Rectal smooth muscle tissue (tissue), 1 donor: Measurements from ENCODE around the gene CCDC12.

Experiments used
- H3K27ac ChIP-seq: one replicate; pipeline ENCODE4 v1.7.0; 2013; ENCODE audit warnings: low read depth, low read length, inconsistent platforms
- H3K27me3 ChIP-seq: one replicate; pipeline ENCODE4 v1.7.0; 2013; ENCODE audit warnings: low read length; ENCODE audit not compliant: control insufficient read depth, insufficient read depth
- H3K36me3 ChIP-seq: one replicate; pipeline ENCODE4 v1.7.0; 2013; ENCODE audit warnings: low read length; ENCODE audit not compliant: control insufficient read depth, insufficient read depth
- H3K4me1 ChIP-seq: one replicate; pipeline ENCODE4 v1.7.0; 2013; ENCODE audit warnings: low read length; ENCODE audit not compliant: control insufficient read depth, insufficient read depth
- H3K4me3 ChIP-seq: one replicate; pipeline ENCODE4 v1.7.0; 2013; ENCODE audit warnings: low read length
- H3K9ac ChIP-seq: one replicate; pipeline ENCODE4 v1.7.0; 2013; ENCODE audit warnings: low read length

Gene CCDC12

GRCh38 chr3:46895761-46896160 is 80.8 kb downstream of the CCDC12 start:
- H3K4me3 ChIP-seq, result no peak overlapping the region
- no peak overlapping the region for H3K9ac ChIP-seq
- no peaks in the 10 kb centered on the region for H3K36me3 ChIP-seq

GRCh38 chr3:46895204-46895660 is 81.3 kb downstream of the CCDC12 start:
- Histone ChIP-seq H3K27me3 (peaks cover 7% of the 10 kb centered on the region), H3K27ac (no peak overlapping the region)

More at GRCh38 chr3:46895761-46896160, 80.8 kb downstream of the CCDC12 start:
- peaks cover 3% of the 10 kb centered on the region for H3K4me1 ChIP-seq
- H3K27me3 ChIP-seq, result peaks cover 7% of the 10 kb centered on the region
- H3K27ac ChIP-seq, result no peak overlapping the region

GRCh38 chr3:46894256-46894655 is 82.3 kb downstream of the CCDC12 start:
- Histone ChIP-seq H3K27ac (no peak overlapping the region), H3K27me3 (peaks cover 4% of the 10 kb centered on the region), H3K36me3 (no peaks in the 10 kb centered on the region), H3K9ac (no peak overlapping the region), H3K4me3 (no peak overlapping the region), H3K4me1 (peaks cover 3% of the 10 kb centered on the region)

More at GRCh38 chr3:46895204-46895660, 81.3 kb downstream of the CCDC12 start:
- Histone ChIP-seq H3K4me1 (peaks cover 3% of the 10 kb centered on the region), H3K4me3 (no peak overlapping the region), H3K9ac (no peak overlapping the region), H3K36me3 (no peaks in the 10 kb centered on the region)

- Histone ChIP-seq H3K4me1 (peaks cover 3% of the 10 kb centered on the region), H3K9ac (no peak overlapping the region), H3K36me3 (no peaks in the 10 kb centered on the region), H3K4me3 (no peak overlapping the region), H3K27ac (no peak overlapping the region), H3K27me3 (peaks cover 4% of the 10 kb centered on the region)
Observed at GRCh38 chr3:46893763-46894162, 82.8 kb downstream of the CCDC12 start.

GRCh38 chr3:46893146-46893748 is 83.3 kb downstream of the CCDC12 start:
- Histone ChIP-seq H3K27ac (no peak overlapping the region), H3K27me3 (peaks cover 4% of the 10 kb centered on the region), H3K9ac (no peak overlapping the region), H3K4me1 (peaks cover 3% of the 10 kb centered on the region), H3K4me3 (no peak overlapping the region), H3K36me3 (no peaks in the 10 kb centered on the region)

- H3K27ac ChIP-seq, result no peak overlapping the region
- no peaks in the 10 kb centered on the region for H3K36me3 ChIP-seq
- H3K4me1 ChIP-seq, result peaks cover 3% of the 10 kb centered on the region
- no peak overlapping the region for H3K9ac ChIP-seq
- peak overlapping the region; percentile 52 for H3K4me3 ChIP-seq
- peaks cover 2% of the 10 kb centered on the region for H3K27me3 ChIP-seq
Observed at GRCh38 chr3:46892285-46893145, 84.0 kb downstream of the CCDC12 start.

GRCh38 chr3:46891132-46891531 is 85.4 kb downstream of the CCDC12 start:
- Histone ChIP-seq H3K36me3 (no peaks in the 10 kb centered on the region), H3K4me3 (no peak overlapping the region), H3K4me1 (peaks cover 3% of the 10 kb centered on the region), H3K9ac (no peak overlapping the region), H3K27ac (no peak overlapping the region), H3K27me3 (peaks cover 2% of the 10 kb centered on the region)

- no peaks in the 10 kb centered on the region for H3K27me3 ChIP-seq
- no peak overlapping the region for H3K4me3 ChIP-seq
- H3K27ac ChIP-seq, result no peak overlapping the region
- H3K9ac ChIP-seq, result no peak overlapping the region
- no peaks in the 10 kb centered on the region for H3K36me3 ChIP-seq
- H3K4me1 ChIP-seq, result peaks cover 3% of the 10 kb centered on the region
Observed at GRCh38 chr3:46890132-46890531, 86.4 kb downstream of the CCDC12 start.

- H3K27ac ChIP-seq, result no peak overlapping the region
- peaks cover 3% of the 10 kb centered on the region for H3K4me1 ChIP-seq
- no peak overlapping the region for H3K4me3 ChIP-seq
- no peaks in the 10 kb centered on the region for H3K27me3 ChIP-seq
- no peak overlapping the region for H3K9ac ChIP-seq
- H3K36me3 ChIP-seq, result no peaks in the 10 kb centered on the region
Observed at GRCh38 chr3:46889381-46890110, 87.0 kb downstream of the CCDC12 start.

- Histone ChIP-seq H3K9ac (no peak overlapping the region), H3K4me3 (no peak overlapping the region), H3K27me3 (peaks cover 2% of the 10 kb centered on the region), H3K36me3 (no peaks in the 10 kb centered on the region), H3K27ac (no peak overlapping the region), H3K4me1 (peaks cover 4% of the 10 kb centered on the region)
Observed at GRCh38 chr3:46888705-46889104, 87.8 kb downstream of the CCDC12 start.

- no peak overlapping the region for H3K9ac ChIP-seq
- H3K27ac ChIP-seq, result no peak overlapping the region
- peaks cover 6% of the 10 kb centered on the region for H3K4me1 ChIP-seq
- no peaks in the 10 kb centered on the region for H3K36me3 ChIP-seq
- H3K4me3 ChIP-seq, result no peak overlapping the region
- H3K27me3 ChIP-seq, result peaks cover 2% of the 10 kb centered on the region
Observed at GRCh38 chr3:46887980-46888494, 88.5 kb downstream of the CCDC12 start.

GRCh38 chr3:46885612-46886011 is 90.9 kb downstream of the CCDC12 start:
- Histone ChIP-seq H3K4me1 (peaks cover 3% of the 10 kb centered on the region), H3K27me3 (peaks cover 8% of the 10 kb centered on the region), H3K36me3 (no peaks in the 10 kb centered on the region), H3K27ac (no peak overlapping the region), H3K4me3 (no peak overlapping the region), H3K9ac (no peak overlapping the region)
